ENCODE results near the gene FAM131A.

The FAM131A gene

DNA sequence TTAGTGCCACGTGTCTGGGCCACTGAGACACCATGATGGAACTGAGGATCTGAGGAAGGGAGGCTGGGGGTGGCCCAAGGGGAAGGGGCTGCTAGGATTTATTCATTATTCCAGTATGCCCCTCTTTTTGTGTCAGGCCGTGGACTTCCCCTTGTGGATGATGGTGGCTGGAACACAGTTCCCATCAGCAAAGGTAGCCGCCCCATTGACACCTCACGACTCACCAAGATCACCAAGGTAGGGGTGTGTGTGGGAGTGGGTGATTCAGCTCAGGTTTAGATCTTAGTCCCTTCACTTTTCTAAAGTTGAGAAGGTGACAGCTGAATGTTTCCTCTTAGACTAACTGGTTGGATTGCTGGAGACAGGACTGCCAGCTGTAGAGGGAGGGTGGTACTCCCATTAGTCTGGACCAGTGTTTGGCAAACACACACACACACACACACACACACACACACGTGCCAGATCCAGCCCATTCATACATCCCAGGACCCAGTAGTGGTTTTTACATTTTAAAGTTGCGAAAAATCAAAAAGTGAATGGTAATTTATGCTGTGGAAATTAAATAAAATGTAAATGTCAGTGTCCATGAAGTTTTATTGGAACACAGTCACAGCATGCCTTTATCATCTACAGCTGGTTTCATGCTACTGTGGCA lies 11.6 kb upstream of the FAM131A start:
- TF ChIP-seq, protein P1, sequence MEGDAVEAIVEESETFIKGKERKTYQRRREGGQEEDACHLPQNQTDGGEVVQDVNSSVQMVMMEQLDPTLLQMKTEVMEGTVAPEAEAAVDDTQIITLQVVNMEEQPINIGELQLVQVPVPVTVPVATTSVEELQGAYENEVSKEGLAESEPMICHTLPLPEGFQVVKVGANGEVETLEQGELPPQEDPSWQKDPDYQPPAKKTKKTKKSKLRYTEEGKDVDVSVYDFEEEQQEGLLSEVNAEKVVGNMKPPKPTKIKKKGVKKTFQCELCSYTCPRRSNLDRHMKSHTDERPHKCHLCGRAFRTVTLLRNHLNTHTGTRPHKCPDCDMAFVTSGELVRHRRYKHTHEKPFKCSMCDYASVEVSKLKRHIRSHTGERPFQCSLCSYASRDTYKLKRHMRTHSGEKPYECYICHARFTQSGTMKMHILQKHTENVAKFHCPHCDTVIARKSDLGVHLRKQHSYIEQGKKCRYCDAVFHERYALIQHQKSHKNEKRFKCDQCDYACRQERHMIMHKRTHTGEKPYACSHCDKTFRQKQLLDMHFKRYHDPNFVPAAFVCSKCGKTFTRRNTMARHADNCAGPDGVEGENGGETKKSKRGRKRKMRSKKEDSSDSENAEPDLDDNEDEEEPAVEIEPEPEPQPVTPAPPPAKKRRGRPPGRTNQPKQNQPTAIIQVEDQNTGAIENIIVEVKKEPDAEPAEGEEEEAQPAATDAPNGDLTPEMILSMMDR (IDR thresholded peaks at IDR 0.05; ENCODE audit: extremely low read depth, missing control alignments), result no peak
- no peak for DNase-seq (ENCODE audit: low spot score)

DNA sequence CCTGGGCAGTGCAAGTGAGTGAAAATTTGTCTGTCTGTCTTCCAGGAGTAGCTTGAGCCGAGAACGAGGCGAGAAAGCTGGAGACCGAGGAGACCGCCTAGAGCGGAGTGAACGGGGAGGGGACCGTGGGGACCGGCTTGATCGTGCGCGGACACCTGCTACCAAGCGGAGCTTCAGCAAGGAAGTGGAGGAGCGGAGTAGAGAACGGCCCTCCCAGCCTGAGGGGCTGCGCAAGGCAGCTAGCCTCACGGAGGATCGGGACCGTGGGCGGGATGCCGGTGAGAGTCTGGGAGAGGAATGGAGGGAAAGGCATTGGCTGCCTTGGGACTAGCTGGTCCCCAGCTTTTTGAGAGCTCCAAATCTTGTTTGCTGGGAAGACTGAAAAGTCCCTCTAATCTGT lies 10.2 kb upstream of the FAM131A start:
- DNase-seq (ENCODE audit: low spot score), result no peak
- TF ChIP-seq, protein P1 (IDR thresholded peaks at IDR 0.05; ENCODE audit: extremely low read depth, missing control alignments), result no peak

DNA sequence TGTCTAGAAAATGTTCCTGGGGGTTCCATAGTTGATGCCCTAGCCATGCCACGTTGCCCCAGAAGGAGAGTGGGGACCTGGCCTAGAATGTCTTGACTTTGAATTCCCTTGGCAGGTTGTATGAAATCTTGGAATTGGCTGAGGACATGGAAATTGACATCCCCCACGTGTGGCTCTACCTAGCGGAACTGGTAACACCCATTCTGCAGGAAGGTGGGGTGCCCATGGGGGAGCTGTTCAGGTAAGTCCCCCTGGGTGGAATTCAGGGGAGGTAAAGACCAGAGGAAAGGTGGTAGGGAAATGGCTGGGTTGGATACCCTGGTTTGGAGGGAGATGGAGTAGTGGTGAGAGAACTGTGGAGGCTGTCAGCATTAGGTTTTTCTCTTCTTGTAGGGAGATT lies 8.9 kb upstream of the FAM131A start:
- TF ChIP-seq, protein P1 (IDR thresholded peaks at IDR 0.05; ENCODE audit: extremely low read depth, missing control alignments), result no peak

DNA sequence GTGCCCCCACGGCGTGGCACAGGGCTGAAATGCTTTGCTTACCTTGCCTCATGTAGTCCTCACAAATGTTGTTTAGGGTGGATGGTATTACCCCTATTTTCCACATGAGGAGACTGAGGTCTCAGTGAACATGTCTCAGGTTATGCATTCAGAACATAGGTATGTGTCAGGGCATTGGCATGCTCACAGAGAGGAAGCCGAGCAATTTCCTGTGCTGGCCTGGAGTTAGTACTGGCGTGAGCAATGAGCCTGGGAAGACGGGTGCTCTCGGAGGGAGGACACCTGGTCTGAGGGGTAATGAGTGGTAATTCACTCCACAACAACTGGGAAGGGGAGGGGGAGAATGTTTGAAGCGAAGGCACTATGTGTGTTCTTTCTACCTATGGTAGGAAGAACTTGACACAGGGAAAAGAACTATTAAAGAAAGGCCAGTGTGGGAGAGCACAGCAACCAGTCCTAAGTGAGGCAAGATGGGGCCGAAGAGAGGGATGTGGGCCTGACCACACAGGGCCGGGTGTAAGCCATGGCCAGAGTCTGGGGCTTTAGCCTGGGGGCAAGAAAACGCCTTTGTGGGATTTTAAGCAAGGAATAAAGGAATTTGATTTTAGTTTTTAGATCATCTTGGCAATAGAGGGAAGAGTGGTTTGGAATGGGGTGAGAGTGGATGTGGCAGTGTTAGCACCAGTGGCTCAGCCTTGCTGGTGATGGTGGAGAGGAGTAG lies 4.9 kb upstream of the FAM131A start:
- no peak for DNase-seq (ENCODE audit: low spot score)

More for the DNA sequence above, 8.9 kb upstream of the FAM131A start:
- no peak for DNase-seq (ENCODE audit: low spot score)

DNA sequence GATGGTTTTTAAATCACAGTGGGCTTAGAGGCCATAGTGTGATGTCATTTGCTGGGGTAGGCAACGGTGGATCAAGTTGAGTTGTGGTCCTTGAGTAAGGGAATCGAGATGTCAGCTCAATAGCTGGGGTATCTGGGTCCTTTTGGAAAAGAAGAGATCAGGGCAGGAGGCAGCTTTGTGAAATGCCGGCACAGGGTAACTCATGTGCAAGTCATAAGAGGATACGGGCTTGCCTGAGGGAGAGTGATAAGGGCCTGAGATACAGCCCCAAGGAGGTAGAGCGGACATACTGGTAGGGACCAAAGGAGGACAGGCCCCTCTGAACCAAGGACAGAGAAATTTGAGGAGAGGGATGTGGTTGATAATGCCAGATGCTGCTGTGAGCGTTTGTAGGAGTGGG lies 4.2 kb upstream of the FAM131A start:
- TF ChIP-seq, protein P1 (IDR thresholded peaks at IDR 0.05; ENCODE audit: extremely low read depth, missing control alignments), result no peak
- DNase-seq (ENCODE audit: low spot score), result no peak

More for the DNA sequence above, 4.9 kb upstream of the FAM131A start:
- TF ChIP-seq, protein P1 (IDR thresholded peaks at IDR 0.05; ENCODE audit: extremely low read depth, missing control alignments), result no peak

DNA sequence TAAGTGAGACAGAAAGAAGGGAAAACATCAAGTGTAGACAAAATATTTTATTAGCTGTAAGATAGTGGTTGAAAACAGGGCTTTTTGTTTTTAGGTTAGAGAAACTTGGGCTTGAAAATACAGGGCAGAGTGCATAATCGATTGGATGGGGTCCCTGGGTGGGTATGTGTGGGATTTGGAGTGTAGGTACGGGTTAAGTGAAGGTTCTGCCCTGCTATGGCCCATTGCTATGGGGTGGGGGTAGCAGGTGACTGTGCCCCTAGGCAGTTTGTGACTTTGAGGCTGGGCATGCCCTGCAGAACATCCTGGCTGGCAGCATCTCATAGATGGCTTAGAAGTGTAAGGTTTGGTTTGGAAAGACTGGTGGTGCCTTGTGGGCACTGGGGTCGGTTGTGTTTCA lies 3.7 kb upstream of the FAM131A start:
- no peak for DNase-seq (ENCODE audit: low spot score)
- TF ChIP-seq, protein P1 (IDR thresholded peaks at IDR 0.05; ENCODE audit: extremely low read depth, missing control alignments), result no peak

DNA sequence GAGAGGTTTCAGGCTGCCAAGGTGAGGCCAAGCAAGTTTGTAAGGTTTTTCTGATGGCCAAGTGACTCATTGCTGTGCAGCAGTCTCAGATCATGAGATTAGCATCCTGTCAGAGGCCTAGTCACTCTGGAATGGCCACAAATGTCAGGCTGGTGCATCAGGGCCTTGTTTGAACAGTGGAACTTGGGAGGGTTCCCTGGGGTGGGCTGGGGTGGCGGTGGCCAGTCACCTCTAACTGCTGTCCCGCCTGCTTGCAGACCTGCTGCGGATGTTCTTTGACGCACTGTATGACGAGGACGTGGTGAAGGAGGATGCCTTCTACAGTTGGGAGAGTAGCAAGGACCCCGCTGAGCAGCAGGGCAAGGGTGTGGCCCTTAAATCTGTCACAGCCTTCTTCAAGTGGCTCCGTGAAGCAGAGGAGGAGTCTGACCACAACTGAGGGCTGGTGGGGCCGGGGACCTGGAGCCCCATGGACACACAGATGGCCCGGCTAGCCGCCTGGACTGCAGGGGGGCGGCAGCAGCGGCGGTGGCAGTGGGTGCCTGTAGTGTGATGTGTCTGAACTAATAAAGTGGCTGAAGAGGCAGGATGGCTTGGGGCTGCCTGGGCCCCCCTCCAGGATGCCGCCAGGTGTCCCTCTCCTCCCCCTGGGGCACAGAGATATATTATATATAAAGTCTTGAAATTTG lies 2.8 kb upstream of the FAM131A start:
- TF ChIP-seq, protein P1 (IDR thresholded peaks at IDR 0.05; ENCODE audit: extremely low read depth, missing control alignments), result no peak
- DNase-seq (ENCODE audit: low spot score), result no peak

Measured in GM20000 (cell line).